22Rv1 (cell line): Measurements from ENCODE around the gene NXPE1.
"Not testable (repeated sequence)": the region's sequence is repeated elsewhere in the genome, so short reads cannot be mapped to it uniquely, and the experiment has no call there.

Experiments
- ZFX ChIP-seq: fragments of 450-650 bp; IDR thresholded peaks from 2 replicates; pipeline ENCODE4 v1.6.1; 2017; ENCODE audit warnings: antibody characterized with exemption, borderline replicate concordance
- TF ChIP-seq, protein P1 (sequence below): fragments of 450-650 bp; IDR thresholded peaks from 2 replicates; pipeline ENCODE4 v1.5.1; 2017; ENCODE audit warnings: mild to moderate bottlenecking

DNA sequence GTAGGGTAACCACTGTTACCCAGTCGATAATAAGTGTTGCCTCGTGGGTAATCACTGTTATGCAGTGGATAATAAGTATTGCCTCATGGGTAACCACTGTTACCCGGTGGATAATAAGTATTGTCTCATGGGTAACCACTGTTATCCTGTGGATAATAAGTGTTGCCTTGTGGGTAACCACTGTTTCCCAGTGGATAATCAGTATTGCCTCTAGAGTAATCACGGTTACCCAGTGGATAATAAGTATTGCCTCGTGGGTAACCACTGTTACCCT is 47.1 kb upstream of the NXPE1 start:
- TF ChIP-seq, protein P1, sequence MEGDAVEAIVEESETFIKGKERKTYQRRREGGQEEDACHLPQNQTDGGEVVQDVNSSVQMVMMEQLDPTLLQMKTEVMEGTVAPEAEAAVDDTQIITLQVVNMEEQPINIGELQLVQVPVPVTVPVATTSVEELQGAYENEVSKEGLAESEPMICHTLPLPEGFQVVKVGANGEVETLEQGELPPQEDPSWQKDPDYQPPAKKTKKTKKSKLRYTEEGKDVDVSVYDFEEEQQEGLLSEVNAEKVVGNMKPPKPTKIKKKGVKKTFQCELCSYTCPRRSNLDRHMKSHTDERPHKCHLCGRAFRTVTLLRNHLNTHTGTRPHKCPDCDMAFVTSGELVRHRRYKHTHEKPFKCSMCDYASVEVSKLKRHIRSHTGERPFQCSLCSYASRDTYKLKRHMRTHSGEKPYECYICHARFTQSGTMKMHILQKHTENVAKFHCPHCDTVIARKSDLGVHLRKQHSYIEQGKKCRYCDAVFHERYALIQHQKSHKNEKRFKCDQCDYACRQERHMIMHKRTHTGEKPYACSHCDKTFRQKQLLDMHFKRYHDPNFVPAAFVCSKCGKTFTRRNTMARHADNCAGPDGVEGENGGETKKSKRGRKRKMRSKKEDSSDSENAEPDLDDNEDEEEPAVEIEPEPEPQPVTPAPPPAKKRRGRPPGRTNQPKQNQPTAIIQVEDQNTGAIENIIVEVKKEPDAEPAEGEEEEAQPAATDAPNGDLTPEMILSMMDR: not testable (repeated sequence)
- not testable (repeated sequence) for TF ChIP-seq ZFX
